GM12865 (cell line): ENCODE results near the gene SMARCD1.

ENCODE experiments used
- DNase-seq: peaks from one replicate; pipeline ENCODE4 v3.0.0; 2010; ENCODE audit warnings: low read depth
- H3K4me3 ChIP-seq: 2 replicates; pipeline ENCODE4 v1.5.1; 2011; ENCODE audit warnings: mild to moderate bottlenecking, low read depth, low read length, control low read depth
- TF ChIP-seq, protein P1 (sequence below): IDR thresholded peaks from 2 replicates; pipeline ENCODE4 v1.5.1; 2011; ENCODE audit warnings: low read length, control low read depth, low read depth, inconsistent platforms; ENCODE audit not compliant: insufficient read depth; ENCODE audit errors: missing control alignments

SMARCD1 gene

GRCh38 chr12:50042693-50043092, 42.4 kb upstream of the SMARCD1 start:
- TF ChIP-seq, protein P1, sequence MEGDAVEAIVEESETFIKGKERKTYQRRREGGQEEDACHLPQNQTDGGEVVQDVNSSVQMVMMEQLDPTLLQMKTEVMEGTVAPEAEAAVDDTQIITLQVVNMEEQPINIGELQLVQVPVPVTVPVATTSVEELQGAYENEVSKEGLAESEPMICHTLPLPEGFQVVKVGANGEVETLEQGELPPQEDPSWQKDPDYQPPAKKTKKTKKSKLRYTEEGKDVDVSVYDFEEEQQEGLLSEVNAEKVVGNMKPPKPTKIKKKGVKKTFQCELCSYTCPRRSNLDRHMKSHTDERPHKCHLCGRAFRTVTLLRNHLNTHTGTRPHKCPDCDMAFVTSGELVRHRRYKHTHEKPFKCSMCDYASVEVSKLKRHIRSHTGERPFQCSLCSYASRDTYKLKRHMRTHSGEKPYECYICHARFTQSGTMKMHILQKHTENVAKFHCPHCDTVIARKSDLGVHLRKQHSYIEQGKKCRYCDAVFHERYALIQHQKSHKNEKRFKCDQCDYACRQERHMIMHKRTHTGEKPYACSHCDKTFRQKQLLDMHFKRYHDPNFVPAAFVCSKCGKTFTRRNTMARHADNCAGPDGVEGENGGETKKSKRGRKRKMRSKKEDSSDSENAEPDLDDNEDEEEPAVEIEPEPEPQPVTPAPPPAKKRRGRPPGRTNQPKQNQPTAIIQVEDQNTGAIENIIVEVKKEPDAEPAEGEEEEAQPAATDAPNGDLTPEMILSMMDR: no peak
- no peak overlapping the region for H3K4me3 ChIP-seq
- no peak for DNase-seq

- TF ChIP-seq, protein P1: no peak
- DNase-seq: no peak
- H3K4me3 ChIP-seq: no peak overlapping the region
Observed at GRCh38 chr12:50043308-50043707, 41.8 kb upstream of the SMARCD1 start.

DNA sequence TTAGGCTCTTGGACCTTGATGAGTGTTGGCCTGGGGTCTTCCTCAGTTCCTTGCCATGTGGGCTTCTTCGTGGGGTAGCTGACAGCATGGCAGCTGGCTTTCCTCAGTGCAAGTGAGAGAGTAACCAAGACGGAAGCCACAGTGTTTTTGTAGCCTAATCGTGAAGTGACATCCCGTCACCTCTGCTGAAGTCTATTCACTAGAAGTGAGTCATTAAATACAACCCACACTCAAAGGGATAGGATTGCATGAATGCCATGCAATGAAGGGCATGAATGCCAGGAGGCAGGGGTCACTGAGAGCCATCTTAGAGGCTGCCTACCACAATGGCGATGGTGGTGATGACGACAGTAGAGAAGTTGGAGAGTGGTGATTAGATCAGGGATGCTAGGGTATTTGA, 41.3 kb upstream of the SMARCD1 start:
- TF ChIP-seq, protein P1: no peak
- no peak overlapping the region for H3K4me3 ChIP-seq
- no peak for DNase-seq

- TF ChIP-seq, protein P1: no peak
- DNase-seq: no peak
Observed at GRCh38 chr12:50047693-50048250, 37.4 kb upstream of the SMARCD1 start.

DNA sequence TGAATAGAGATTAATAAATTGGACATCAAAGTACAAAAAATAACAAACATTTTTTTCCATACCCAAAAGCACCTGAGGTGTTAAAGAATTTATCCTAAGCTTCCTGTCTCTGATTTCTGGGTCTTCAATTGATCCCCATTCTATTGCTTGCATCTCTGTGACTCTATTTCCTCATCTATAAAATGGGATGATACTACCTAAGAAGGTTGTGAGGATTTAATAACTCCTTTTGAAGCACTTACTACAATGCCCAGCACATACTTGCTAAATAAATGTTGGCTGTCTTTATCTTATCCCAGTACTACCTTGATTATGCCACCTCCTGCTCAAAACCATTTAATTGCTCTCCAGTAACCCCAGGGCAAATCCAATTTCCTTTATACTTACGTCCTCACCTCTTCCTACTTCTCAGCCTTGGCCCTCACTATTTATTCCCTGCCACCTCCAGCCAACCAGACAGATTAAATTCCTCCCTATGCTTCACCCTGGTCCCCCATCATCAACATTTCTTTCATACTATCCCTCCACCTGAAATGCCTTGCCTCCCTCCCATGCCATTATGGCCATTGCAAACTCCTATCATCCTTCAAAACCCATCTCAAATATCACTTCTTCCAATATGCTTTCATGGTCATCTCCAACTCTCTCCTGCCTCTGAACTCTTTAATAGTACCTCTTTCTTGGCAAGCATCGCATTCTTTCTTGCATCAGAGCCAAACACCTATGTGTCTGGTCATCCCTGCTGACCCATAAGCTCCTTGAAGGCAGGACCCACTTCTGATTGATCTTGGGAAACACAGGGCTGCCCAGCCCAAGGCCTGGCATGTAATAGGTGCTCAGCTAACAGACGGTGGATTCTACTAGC, 35.7 kb upstream of the SMARCD1 start:
- TF ChIP-seq, protein P1: no peak

More at GRCh38 chr12:50047693-50048250, 37.4 kb upstream of the SMARCD1 start:
- no peak overlapping the region for H3K4me3 ChIP-seq

GRCh38 chr12:50050119-50050385, 35.1 kb upstream of the SMARCD1 start:
- no peak overlapping the region for H3K4me3 ChIP-seq
- no peak for DNase-seq
- TF ChIP-seq, protein P1: no peak

More for the DNA sequence above, 35.7 kb upstream of the SMARCD1 start:
- DNase-seq: no peak
- H3K4me3 ChIP-seq: no peak overlapping the region

DNA sequence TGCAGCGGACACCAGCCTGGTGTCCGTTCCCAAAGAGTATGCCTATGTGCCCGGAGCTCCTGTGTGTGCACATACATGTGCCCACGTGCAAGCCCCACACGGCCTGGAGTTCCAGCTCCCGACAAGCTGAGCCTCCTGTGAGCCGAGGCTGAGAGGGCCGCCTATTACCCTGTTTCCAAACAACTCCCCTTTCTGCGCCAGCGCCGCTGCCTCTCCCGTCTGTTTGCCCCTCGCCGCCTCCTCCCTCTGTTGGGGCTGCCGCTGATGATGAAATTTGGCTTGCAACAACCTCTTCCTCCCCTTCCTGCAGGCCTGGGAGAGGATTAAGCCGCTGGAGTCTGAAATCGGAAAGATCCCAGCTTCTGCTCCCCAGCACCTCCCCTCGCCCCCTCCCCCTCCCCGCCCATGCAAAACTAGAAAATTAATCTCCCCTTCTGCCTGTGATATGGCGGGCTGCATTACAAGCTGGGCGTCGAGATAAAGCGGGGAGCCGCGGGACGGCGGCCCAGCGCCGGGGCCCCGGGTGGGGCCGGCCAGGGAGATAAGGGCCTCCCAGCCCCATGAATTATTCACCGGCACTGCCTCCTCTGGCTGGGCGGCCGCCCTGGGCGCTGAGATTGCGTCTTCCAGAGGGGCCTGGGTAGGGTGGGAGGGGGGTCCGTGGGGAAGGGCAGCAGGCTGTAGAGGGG, 34.6 kb upstream of the SMARCD1 start:
- TF ChIP-seq, protein P1: no peak
- no peak overlapping the region for H3K4me3 ChIP-seq
- no peak for DNase-seq
